Natural killer cell (primary cell): ENCODE measurements around the gene MMRN2. TPM values are rescaled to one million over a fixed set of nuclear protein-coding genes. Genes with fewer than 3 reads are reported as not detected.
"Not testable (repeated sequence)": the region's sequence is repeated elsewhere in the genome, so short reads cannot be mapped to it uniquely, and the experiment has no call there.

Experiments
- ATAC-seq, 3 donors: fragments of 150-1000 bp in 2 of 3; fragments of 200-7000 bp in 1 of 3; cut with Tn5 transposase; 1 replicate in 1 of 3; 2 replicates in 2 of 3; pipeline ENCODE4 v1.10.0; 2021; ENCODE audit warnings: mild to moderate bottlenecking in 2 of 3, moderate library complexity in 2 of 3
- DNase-seq, 2 donors: peaks; one replicate each; pipeline versions ENCODE4 v3.0.0 to v3.0.0-alpha.2; 2013 to 2021; ENCODE audit warnings: mixed read lengths in 1 of 2
- H3K27ac ChIP-seq: one replicate; pipeline ENCODE4 v1.5.1; 2013; ENCODE audit warnings: mild to moderate bottlenecking, low read length
- H3K27me3 ChIP-seq: one replicate; pipeline ENCODE4 v1.6.1; 2013; ENCODE audit warnings: low read length; ENCODE audit not compliant: control insufficient read depth, insufficient read depth
- H3K36me3 ChIP-seq: one replicate; pipeline ENCODE4 v1.6.1; 2013; ENCODE audit warnings: low read length; ENCODE audit not compliant: control insufficient read depth, insufficient read depth
- H3K4me1 ChIP-seq: one replicate; pipeline ENCODE4 v1.6.1; 2013; ENCODE audit warnings: low read length; ENCODE audit not compliant: control insufficient read depth, insufficient read depth
- H3K4me3 ChIP-seq: one replicate; pipeline ENCODE4 v1.5.1; 2013; ENCODE audit warnings: low read length
- H3K9me3 ChIP-seq: one replicate; pipeline ENCODE4 v1.6.1; 2013; ENCODE audit warnings: low read length; ENCODE audit not compliant: control insufficient read depth, insufficient read depth
- H3K27ac Mint-ChIP-seq, 2 donors: one replicate each; pipeline ENCODE4 v1.8.0; 2022; ENCODE audit warnings: mild to moderate bottlenecking in 2 of 2, mixed read lengths in 2 of 2, moderate library complexity in 1 of 2
- H3K27me3 Mint-ChIP-seq, 2 donors: one replicate each; pipeline ENCODE4 v1.8.0; 2022; ENCODE audit warnings: low read depth in 2 of 2, mixed read lengths in 2 of 2
- H3K36me3 Mint-ChIP-seq: one replicate; pipeline ENCODE4 v1.8.0; 2022; ENCODE audit warnings: mixed read lengths
- H3K4me1 Mint-ChIP-seq, 2 donors: one replicate each; pipeline ENCODE4 v1.8.0; 2022; ENCODE audit warnings: mixed read lengths in 2 of 2
- H3K4me3 Mint-ChIP-seq: one replicate; pipeline ENCODE4 v1.8.0; 2022; ENCODE audit warnings: mild to moderate bottlenecking, moderate library complexity, mixed read lengths
- H3K9me3 Mint-ChIP-seq, 2 donors: one replicate each; pipeline ENCODE4 v1.8.0; 2022; ENCODE audit warnings: mixed read lengths in 2 of 2
- CTCF ChIP-seq: fragments of 200-600 bp; IDR thresholded peaks from one replicate; pipeline ENCODE4 v1.8.0; 2022; ENCODE audit warnings: antibody characterized with exemption
- WGBS: methylation state at CpG from one replicate; pipeline ENCODE4 v1.1.7; 2013; ENCODE audit warnings: missing lambda C conversion rate; ENCODE audit not compliant: insufficient coverage; 5-methylcytosine and 5-hydroxymethylcytosine counted together
- intact Hi-C: fragments of 100-400 bp; cut with micrococcal nuclease; formaldehyde crosslinking; loops from one replicate; pipeline ENCODE4 v1.14.2; 2022
- total RNA-seq, 4 donors: library from RNA; stranded (reverse); fragments of 120-200 nt in 1 of 4; gene quantifications; one replicate each; pipeline versions ENCODE4 v1.2.3 to v1.2.4, GENCODE V29; 2013 to 2022

The MMRN2 gene
- total RNA-seq, 3 donors from 2014 or later (not counting 1 experiment from before 2014, with no cell fraction given), result 1.3 TPM; not detected in 2

DNA sequence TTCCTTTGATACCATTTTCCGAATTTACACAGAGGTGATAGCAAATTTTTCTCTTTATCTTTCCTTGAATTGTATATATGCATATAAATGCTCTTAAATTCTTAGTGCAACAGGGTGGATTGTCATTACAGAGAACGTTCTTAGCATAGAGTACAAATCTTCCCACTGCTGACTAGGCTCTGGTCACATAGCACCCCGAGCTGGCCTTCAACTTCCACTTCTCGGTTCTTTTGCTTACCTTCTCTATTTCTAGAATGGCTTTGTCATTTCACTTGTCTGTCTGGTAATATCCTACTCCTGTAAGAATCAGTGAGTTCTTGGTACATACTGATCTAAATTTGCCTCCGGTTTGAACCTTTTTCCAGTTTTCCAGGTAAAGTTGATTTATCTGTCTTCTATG, 24.3 kb upstream of the MMRN2 start:
- H3K4me1 ChIP-seq, result no peaks in the 10 kb centered on the region
- no peaks in the 10 kb centered on the region for H3K9me3 ChIP-seq
- TF ChIP-seq CTCF, result no peak
- intact Hi-C loops, result no loop called here
- H3K27ac ChIP-seq, result no peak overlapping the region
- no peak overlapping the region for H3K27ac Mint-ChIP-seq
- ATAC-seq, result no peak
- no peaks in the 10 kb centered on the region for H3K9me3 Mint-ChIP-seq
- H3K4me3 ChIP-seq, result no peak overlapping the region
- H3K36me3 Mint-ChIP-seq, result no peaks in the 10 kb centered on the region
- H3K27me3 ChIP-seq, result no peaks in the 10 kb centered on the region
- no peaks in the 10 kb centered on the region for H3K36me3 ChIP-seq
- 92% methylated on average over 4 of the region's 5 CpGs for WGBS
- H3K4me3 Mint-ChIP-seq, result no peak overlapping the region
- DNase-seq, result no peak
- H3K4me1 Mint-ChIP-seq, result no peaks in the 10 kb centered on the region
- peaks cover 16 to 24% of the 10 kb centered on the region in 2 donors for H3K27me3 Mint-ChIP-seq

GRCh38 chr10:86981020-86981419, 23.6 kb upstream of the MMRN2 start:
- H3K27me3 ChIP-seq, intact Hi-C loops, H3K27ac Mint-ChIP-seq, ATAC-seq, H3K27ac ChIP-seq, H3K36me3 ChIP-seq, H3K4me1 Mint-ChIP-seq, H3K9me3 ChIP-seq, H3K9me3 Mint-ChIP-seq, H3K4me1 ChIP-seq, H3K4me3 Mint-ChIP-seq, DNase-seq, H3K4me3 ChIP-seq, H3K36me3 Mint-ChIP-seq: not testable (repeated sequence)
- peaks cover 13 to 17% of the 10 kb centered on the region in 2 donors for H3K27me3 Mint-ChIP-seq
- WGBS, result 82% methylated on average over 4 of the region's 6 CpGs

DNA sequence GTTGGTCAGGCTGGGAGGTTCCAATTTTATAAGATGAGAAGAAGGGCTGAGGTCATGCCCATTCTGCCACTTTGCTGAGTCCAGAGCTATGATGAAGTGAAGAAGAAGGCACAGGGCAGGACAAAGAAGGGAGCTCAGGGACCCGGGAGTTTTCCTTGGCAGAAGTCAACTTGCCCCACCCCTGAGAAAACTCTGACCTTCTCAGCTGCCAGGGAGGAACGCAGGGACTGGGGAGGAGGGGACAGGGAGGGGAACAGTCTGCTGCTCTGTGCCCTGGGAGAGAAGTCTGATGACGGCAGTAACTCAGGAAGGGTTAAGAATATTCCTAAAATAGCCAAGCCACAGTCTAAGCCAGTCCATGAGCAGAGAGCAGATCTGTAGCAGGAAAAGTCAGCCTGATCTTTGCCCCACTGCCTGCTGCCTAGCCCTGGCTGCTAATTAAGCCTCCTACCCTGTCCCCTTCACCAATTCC, 22.6 kb upstream of the MMRN2 start:
- Histone ChIP-seq H3K9me3 (no peaks in the 10 kb centered on the region), H3K27ac (no peak overlapping the region), H3K4me3 (no peak overlapping the region), H3K27me3 (no peaks in the 10 kb centered on the region), H3K36me3 (no peaks in the 10 kb centered on the region), H3K4me1 (no peaks in the 10 kb centered on the region)
- ATAC-seq (no peak), DNase-seq (no peak)
- Mint-ChIP-seq H3K4me3 (no peak overlapping the region), H3K27me3 (peaks cover 12 to 13% of the 10 kb centered on the region in 2 donors), H3K4me1 (no peaks in the 10 kb centered on the region), H3K9me3 (no peaks in the 10 kb centered on the region), H3K27ac (no peak overlapping the region), H3K36me3 (no peaks in the 10 kb centered on the region)
- TF ChIP-seq CTCF, result no peak
- intact Hi-C loops, result no loop called here
- WGBS, result 60% methylated on average over 3 of the region's 3 CpGs

GRCh38 chr10:86979296-86979818, 21.9 kb upstream of the MMRN2 start:
- Mint-ChIP-seq H3K36me3 (no peaks in the 10 kb centered on the region), H3K4me1 (no peaks in the 10 kb centered on the region), H3K27ac (no peak overlapping the region), H3K9me3 (no peaks in the 10 kb centered on the region), H3K27me3 (peaks cover 12 to 13% of the 10 kb centered on the region in 2 donors), H3K4me3 (no peak overlapping the region)
- DNase-seq (no peak), ATAC-seq (no peak)
- Histone ChIP-seq H3K4me1 (no peaks in the 10 kb centered on the region), H3K36me3 (no peaks in the 10 kb centered on the region), H3K4me3 (no peak overlapping the region), H3K27ac (no peak overlapping the region), H3K9me3 (no peaks in the 10 kb centered on the region), H3K27me3 (no peaks in the 10 kb centered on the region)
- WGBS, result 88% methylated on average over 4 of the region's 4 CpGs
- intact Hi-C loops, result no loop called here
- no peak for TF ChIP-seq CTCF

DNA sequence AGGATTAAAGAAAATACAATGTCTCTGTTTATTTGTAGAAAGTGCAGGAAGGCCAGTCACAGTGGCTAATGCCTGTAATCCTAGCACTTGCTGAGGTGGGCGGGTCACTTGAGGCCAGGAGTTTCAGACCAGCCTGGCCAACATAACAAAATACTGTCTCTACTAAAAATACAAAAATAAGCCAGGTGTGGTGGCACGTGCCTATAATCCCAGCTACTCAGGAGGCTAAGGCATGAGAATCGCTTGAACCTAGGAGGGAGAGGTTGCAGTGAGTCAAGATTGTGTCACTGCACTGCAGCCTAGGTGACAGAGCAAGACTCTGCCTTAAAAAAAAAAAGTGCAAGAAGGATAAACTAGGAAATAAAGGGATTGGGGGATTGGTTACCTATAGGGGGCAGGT, 21.0 kb upstream of the MMRN2 start:
- H3K27ac Mint-ChIP-seq, H3K4me1 ChIP-seq, DNase-seq, H3K9me3 ChIP-seq, H3K27me3 ChIP-seq, H3K4me3 ChIP-seq, ATAC-seq, H3K4me1 Mint-ChIP-seq, H3K9me3 Mint-ChIP-seq, H3K4me3 Mint-ChIP-seq, H3K36me3 ChIP-seq, H3K27ac ChIP-seq, H3K36me3 Mint-ChIP-seq, intact Hi-C loops: not testable (repeated sequence)
- 84% methylated on average over 3 of the region's 3 CpGs for WGBS
- H3K27me3 Mint-ChIP-seq, result peaks cover 12 to 13% of the 10 kb centered on the region in 2 donors
